ENCODE results near the gene CCDC17. TPM values are rescaled to one million over a fixed set of nuclear protein-coding genes. Genes with fewer than 3 reads are reported as not detected.

The CCDC17 gene
- 1 to 10 TPM in 5 of 6 experiments, under 1 TPM in 1; 0.81 to 3.1 (median 1.9) TPM for total RNA-seq
- long read RNA-seq = 0 reads

DNA sequence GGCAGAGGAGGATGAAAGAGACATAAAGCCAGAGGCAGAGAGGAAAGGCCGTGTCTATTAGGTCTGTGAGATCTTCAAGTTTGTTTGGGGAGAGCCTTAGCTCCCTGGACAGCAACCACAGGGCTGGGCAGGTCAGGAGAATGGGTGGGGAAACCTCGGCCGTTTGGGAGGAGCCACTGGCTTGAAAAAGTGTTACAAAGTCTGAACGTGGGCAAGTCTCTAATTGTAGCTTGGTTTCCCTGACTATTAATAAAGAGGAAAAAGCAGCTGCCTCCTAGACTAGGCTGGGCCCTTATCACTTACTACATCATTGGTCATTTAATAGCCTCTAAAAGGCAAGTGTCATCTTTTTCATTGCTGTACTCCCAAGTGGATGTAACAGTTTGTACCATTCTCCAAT, at the start of gene CCDC17:
CCDC17 (minus strand) TSS at position 83 of the 400 bp plus-strand sequence. CDS start 145 bp downstream, outside the sequence.
- WGBS (ENCODE audit: insufficient coverage, low coverage, low lambda C conversion rate, missing lambda C conversion rate) = 44% methylated on average over 4 of the region's 4 CpGs
- Histone ChIP-seq H3K4me3 (no peak within 1 kb of the TSS), H3K36me3 (peaks cover 0 to 48% (median 11%) of the 10 kb centered on the region in 4 donors), H3K9me3 (no peaks in the 10 kb centered on the region), H3K4me1 (peaks cover 0 to 10% (median 0%) of the 10 kb centered on the region in 4 donors), H3K27ac (no peak within 1 kb of the TSS), H3K27me3 (no peaks in the 10 kb centered on the region)
- no peak for ATAC-seq
- TF ChIP-seq, protein P1, sequence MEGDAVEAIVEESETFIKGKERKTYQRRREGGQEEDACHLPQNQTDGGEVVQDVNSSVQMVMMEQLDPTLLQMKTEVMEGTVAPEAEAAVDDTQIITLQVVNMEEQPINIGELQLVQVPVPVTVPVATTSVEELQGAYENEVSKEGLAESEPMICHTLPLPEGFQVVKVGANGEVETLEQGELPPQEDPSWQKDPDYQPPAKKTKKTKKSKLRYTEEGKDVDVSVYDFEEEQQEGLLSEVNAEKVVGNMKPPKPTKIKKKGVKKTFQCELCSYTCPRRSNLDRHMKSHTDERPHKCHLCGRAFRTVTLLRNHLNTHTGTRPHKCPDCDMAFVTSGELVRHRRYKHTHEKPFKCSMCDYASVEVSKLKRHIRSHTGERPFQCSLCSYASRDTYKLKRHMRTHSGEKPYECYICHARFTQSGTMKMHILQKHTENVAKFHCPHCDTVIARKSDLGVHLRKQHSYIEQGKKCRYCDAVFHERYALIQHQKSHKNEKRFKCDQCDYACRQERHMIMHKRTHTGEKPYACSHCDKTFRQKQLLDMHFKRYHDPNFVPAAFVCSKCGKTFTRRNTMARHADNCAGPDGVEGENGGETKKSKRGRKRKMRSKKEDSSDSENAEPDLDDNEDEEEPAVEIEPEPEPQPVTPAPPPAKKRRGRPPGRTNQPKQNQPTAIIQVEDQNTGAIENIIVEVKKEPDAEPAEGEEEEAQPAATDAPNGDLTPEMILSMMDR (IDR thresholded peaks at IDR 0.05) = no peak
- no peak for TF ChIP-seq POLR2A (IDR thresholded peaks at IDR 0.05)
- no peak for DNase-seq
- intact Hi-C loops (cut with DNase I) = no loop called here

DNA sequence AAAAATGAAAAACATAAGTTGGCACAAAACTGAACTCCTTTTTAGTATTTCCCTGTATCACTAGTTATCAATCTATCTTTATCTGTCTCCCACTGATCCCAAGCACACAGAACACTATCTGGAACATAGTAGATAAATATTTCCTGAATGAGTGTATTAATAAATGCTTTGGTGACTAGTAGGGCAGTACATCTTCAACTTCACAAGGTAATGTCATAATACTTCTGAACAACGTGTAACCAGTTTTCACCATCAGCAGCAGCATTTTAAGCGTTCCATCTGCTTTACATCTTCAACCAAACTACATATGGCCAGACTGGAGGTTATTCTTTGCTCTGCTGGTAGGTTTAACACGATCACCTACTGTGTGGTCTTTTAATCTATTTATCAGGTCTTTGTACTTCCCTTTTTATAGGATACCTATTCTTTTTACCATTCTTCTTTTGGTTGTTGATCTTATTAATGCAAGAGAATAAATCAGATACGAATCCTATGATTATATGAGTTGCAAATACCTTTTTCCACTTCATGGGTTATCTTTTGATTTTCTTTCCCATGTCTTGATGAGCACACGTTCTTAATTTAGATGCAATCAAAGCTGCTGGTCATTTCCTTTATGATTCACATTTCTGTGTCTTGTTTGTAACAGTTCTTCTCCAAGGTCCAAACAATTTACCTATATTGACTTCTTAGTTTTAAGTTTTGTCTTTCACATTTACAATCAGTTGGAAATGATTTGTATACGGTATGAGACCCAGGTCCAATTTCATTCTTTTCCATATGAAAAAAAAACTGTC, 46.2 kb upstream of the CCDC17 start:
- ATAC-seq = no peak
- TF ChIP-seq, protein P1 (IDR thresholded peaks at IDR 0.05) = no peak
- no peak for TF ChIP-seq POLR2A (IDR thresholded peaks at IDR 0.05)

DNA sequence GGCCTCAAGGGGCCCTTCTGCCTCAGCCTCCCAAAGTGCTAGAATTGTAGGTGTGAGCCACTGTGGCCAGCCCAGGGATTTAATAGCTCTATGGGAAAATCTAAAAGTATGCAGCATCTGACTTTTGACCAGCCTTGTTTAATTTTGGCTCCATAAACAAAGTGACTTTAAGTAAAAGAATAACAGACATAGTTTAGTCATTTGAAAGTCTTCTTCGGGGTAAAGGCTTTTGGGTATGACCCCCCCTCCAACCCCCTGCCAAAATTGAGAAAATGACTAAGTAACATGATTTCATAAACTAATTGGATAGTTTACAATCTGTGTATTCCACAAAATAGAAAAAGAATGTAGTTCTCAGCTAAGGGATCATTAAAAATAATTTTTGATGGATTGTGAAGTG, 45.5 kb upstream of the CCDC17 start:
- WGBS (ENCODE audit: insufficient coverage, low coverage, low lambda C conversion rate, missing lambda C conversion rate) = 20% methylated on average over 1 of the region's 1 CpG
- H3K27me3 ChIP-seq = no peaks in the 10 kb centered on the region
- peak in 3 of 4 donors; percentile 21 to 56 (median 51) for ATAC-seq
- no peak overlapping the region for H3K27ac ChIP-seq
- peaks cover 0 to 55% (median 12%) of the 10 kb centered on the region in 4 donors for H3K4me1 ChIP-seq
- H3K36me3 ChIP-seq = no peaks in the 10 kb centered on the region
- no peak for DNase-seq
- H3K4me3 ChIP-seq = no peak overlapping the region
- TF ChIP-seq, protein P1 (IDR thresholded peaks at IDR 0.05) = no peak
- no peak for TF ChIP-seq POLR2A (IDR thresholded peaks at IDR 0.05)
- H3K9me3 ChIP-seq = no peaks in the 10 kb centered on the region
- intact Hi-C loops (cut with DNase I) = no loop called here

More for the DNA sequence above, 46.2 kb upstream of the CCDC17 start:
- no peak overlapping the region for H3K4me3 ChIP-seq
- no peak overlapping the region for H3K27ac ChIP-seq
- 73% methylated on average over 6 of the region's 6 CpGs for WGBS (ENCODE audit: insufficient coverage, low coverage, low lambda C conversion rate, missing lambda C conversion rate)
- H3K36me3 ChIP-seq = no peaks in the 10 kb centered on the region
- no peaks in the 10 kb centered on the region for H3K27me3 ChIP-seq
- no peak for DNase-seq
- peaks cover 0 to 58% (median 16%) of the 10 kb centered on the region in 4 donors for H3K4me1 ChIP-seq
- intact Hi-C loops (cut with DNase I) = no loop called here
- H3K9me3 ChIP-seq = no peaks in the 10 kb centered on the region

DNA sequence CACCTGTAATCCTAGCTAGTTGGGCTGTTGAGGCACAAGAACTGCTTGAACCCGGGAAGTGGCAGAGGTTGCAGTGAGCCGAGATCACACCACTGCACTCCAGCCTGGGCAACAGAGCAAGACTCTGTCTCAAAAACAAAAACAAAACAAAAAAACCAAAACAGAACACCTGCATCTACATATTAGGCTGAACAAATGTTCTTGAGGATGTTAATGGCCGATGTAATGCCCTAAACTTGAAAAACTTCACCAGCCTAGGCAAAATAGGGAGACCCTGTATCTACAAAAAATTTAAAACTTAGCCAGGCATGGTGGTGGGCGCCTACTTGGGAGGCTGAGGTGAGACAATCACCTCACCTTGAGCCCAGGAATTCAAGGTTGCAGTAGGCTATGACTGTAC, 44.7 kb upstream of the CCDC17 start:
- Histone ChIP-seq H3K36me3 (no peaks in the 10 kb centered on the region), H3K4me1 (peaks cover 0 to 46% (median 10%) of the 10 kb centered on the region in 4 donors), H3K27me3 (no peaks in the 10 kb centered on the region), H3K9me3 (no peaks in the 10 kb centered on the region), H3K27ac (no peak overlapping the region), H3K4me3 (no peak overlapping the region)
- intact Hi-C loops (cut with DNase I) = no loop called here
- DNase-seq = no peak
- WGBS (ENCODE audit: insufficient coverage, low coverage, low lambda C conversion rate, missing lambda C conversion rate) = 94% methylated on average over 3 of the region's 4 CpGs
- ATAC-seq = no peak
- TF ChIP-seq, protein P1 (IDR thresholded peaks at IDR 0.05) = no peak
- TF ChIP-seq POLR2A (IDR thresholded peaks at IDR 0.05) = no peak

Measured in right lobe of liver (tissue), 6 donors.